Measurements from ENCODE around the gene PERM1.

GRCh38 chr1:981955-982558 lies at the start of gene PERM1:
- no peak for TF ChIP-seq CTCF (IDR thresholded peaks at IDR 0.05)
- TF ChIP-seq EZH2 (IDR thresholded peaks at IDR 0.05; ENCODE audit: borderline replicate concordance, insufficient read depth, low read depth, low read length, poor library complexity, severe bottlenecking) = no peak
